Measurements from ENCODE around the gene NRXN3. TPM values are rescaled to one million over a fixed set of nuclear protein-coding genes. Genes with fewer than 3 reads are reported as not detected.

Gene NRXN3
- total and polyA plus RNA-seq, 2 donors (not counting 1 experiment from before 2014, with no cell fraction given), result not detected

DNA sequence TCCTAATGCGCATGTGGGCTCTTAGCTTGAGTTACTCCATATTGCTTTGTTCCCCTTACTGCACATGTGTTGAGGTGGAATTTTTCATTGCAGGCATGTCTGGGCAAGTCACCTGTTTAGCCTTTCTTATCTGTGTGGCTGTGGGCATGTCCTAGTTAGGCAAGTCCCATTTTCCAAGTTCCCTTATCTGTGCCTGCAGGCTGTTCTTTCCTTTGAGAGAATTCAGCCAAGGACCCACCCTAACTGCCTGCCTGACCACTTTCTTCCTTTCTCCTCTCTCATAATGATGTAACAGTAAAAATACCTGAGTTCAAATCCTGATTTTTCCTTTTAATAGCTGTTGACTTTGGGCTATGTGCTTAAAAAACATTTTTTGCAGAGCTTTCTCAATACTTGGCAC, 870.6 kb downstream of the NRXN3 start:
- Mint-ChIP-seq H3K4me1 (no peaks in the 10 kb centered on the region), H3K27ac (no peak overlapping the region), H3K27me3 (no peaks in the 10 kb centered on the region), H3K4me3 (no peak overlapping the region), H3K9me3 (ENCODE audit: insufficient read depth) (peaks cover 5% of the 10 kb centered on the region)
- peaks cover 0 to 2% (median 0%) of the 10 kb centered on the region in 3 donors for H3K9me3 ChIP-seq (ENCODE audit: control extremely low read depth in 1 of 3, control insufficient read depth in 2 of 3, insufficient read depth in 1 of 3, low read length in 2 of 3)
- no peak overlapping the region for H2AFZ ChIP-seq (ENCODE audit: insufficient read depth, low read depth, low read length, poor library complexity, severe bottlenecking)
- H3K4me1 ChIP-seq (ENCODE audit: control insufficient read depth in 2 of 2, insufficient read depth in 2 of 2, low read length in 2 of 2), result no peaks in the 10 kb centered on the region
- DNase-seq (no peak), ATAC-seq (ENCODE audit: low read depth) (no peak)
- H3K27me3 ChIP-seq (replicated peaks in 1 of 4; ENCODE audit: control extremely low read depth in 1 of 4, control insufficient read depth in 3 of 4, insufficient read depth in 4 of 4, low read length in 3 of 4), result no peaks in the 10 kb centered on the region
- POLR2A ChIA-PET, result no interaction called here
- CTCF ChIA-PET, result no interaction called here
- 100% methylated on average over 1 of the region's 1 CpG for WGBS (ENCODE audit: insufficient coverage)
- H3K79me2 ChIP-seq (ENCODE audit: control insufficient read depth, insufficient read depth, low read length), result no peaks in the 10 kb centered on the region
- no peak for TF ChIP-seq EZH2 (IDR thresholded peaks at IDR 0.05; ENCODE audit: borderline replicate concordance, insufficient read depth, low read depth, low read length, poor library complexity, severe bottlenecking)
- TF ChIP-seq, protein P1, sequence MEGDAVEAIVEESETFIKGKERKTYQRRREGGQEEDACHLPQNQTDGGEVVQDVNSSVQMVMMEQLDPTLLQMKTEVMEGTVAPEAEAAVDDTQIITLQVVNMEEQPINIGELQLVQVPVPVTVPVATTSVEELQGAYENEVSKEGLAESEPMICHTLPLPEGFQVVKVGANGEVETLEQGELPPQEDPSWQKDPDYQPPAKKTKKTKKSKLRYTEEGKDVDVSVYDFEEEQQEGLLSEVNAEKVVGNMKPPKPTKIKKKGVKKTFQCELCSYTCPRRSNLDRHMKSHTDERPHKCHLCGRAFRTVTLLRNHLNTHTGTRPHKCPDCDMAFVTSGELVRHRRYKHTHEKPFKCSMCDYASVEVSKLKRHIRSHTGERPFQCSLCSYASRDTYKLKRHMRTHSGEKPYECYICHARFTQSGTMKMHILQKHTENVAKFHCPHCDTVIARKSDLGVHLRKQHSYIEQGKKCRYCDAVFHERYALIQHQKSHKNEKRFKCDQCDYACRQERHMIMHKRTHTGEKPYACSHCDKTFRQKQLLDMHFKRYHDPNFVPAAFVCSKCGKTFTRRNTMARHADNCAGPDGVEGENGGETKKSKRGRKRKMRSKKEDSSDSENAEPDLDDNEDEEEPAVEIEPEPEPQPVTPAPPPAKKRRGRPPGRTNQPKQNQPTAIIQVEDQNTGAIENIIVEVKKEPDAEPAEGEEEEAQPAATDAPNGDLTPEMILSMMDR (IDR thresholded peaks at IDR 0.05), result no peak
- no peak overlapping the region for H3K4me2 ChIP-seq (replicated peaks; ENCODE audit: low read depth, low read length, poor library complexity, severe bottlenecking)
- no peak overlapping the region for H3K27ac ChIP-seq (ENCODE audit: low read length in 2 of 2)
- intact Hi-C loops (cut with micrococcal nuclease), result no loop called here
- no peaks in the 10 kb centered on the region for H4K20me1 ChIP-seq (ENCODE audit: control insufficient read depth, insufficient read depth, low read length, poor library complexity, severe bottlenecking)
- no peak overlapping the region for H3K9ac ChIP-seq (ENCODE audit: low read length)
- H3K36me3 ChIP-seq (replicated peaks in 1 of 2; ENCODE audit: control extremely low read depth in 1 of 2, control insufficient read depth in 1 of 2, extremely low read depth in 1 of 2, insufficient read depth in 2 of 2, low read length in 1 of 2), result no peaks in the 10 kb centered on the region
- H3K4me3 ChIP-seq (ENCODE audit: control extremely low read depth in 1 of 5, extremely low read depth in 1 of 5, insufficient read depth in 1 of 5, low read depth in 2 of 5, low read length in 4 of 5), result no peak overlapping the region

DNA sequence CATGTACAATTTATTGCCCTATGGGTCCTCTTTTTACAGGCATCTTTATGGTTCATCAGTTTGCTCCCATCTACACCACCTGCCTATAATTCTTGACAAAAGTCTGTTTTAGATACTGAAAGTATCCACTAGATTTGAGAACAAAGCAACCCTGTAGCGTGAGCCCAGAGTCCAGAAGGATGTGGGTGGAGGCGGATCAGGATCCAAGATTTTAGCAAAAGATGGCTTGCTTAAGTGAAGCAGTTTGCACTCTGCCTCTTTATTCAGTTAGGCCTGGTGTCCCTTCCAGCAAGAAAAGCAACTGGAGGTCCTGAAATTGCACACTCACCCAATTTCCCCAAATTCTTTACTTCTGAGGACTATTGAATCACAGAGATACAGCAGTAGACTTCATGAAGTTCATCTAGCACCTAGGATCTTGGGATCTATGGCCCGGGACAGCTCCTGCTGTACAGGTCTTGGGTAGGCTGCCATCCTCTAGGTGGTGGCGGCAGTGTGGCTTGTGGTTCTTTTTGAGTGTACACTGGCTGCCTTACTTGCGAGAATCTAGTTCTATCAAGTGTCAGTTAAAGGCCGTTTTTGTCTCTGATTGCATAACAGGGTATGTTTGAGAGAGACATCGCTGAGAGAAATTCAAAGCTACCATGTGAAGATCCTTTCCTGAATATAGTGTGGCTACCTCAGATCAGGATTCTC, 873.2 kb downstream of the NRXN3 start:
- Histone ChIP-seq H3K4me1 (ENCODE audit: control insufficient read depth in 2 of 2, insufficient read depth in 2 of 2, low read length in 2 of 2) (no peaks in the 10 kb centered on the region), H3K4me3 (ENCODE audit: control extremely low read depth in 1 of 5, extremely low read depth in 1 of 5, insufficient read depth in 1 of 5, low read depth in 2 of 5, low read length in 4 of 5) (no peak overlapping the region), H3K4me2 (replicated peaks; ENCODE audit: low read depth, low read length, poor library complexity, severe bottlenecking) (no peak overlapping the region), H3K27me3 (replicated peaks in 1 of 4; ENCODE audit: control extremely low read depth in 1 of 4, control insufficient read depth in 3 of 4, insufficient read depth in 4 of 4, low read length in 3 of 4) (no peaks in the 10 kb centered on the region), H3K27ac (ENCODE audit: low read length in 2 of 2) (no peak overlapping the region), H4K20me1 (ENCODE audit: control insufficient read depth, insufficient read depth, low read length, poor library complexity, severe bottlenecking) (no peaks in the 10 kb centered on the region), H2AFZ (ENCODE audit: insufficient read depth, low read depth, low read length, poor library complexity, severe bottlenecking) (no peak overlapping the region), H3K9me3 (ENCODE audit: control extremely low read depth in 1 of 3, control insufficient read depth in 2 of 3, insufficient read depth in 1 of 3, low read length in 2 of 3) (peaks cover 0 to 2% (median 0%) of the 10 kb centered on the region in 3 donors), H3K9ac (ENCODE audit: low read length) (no peak overlapping the region), H3K36me3 (replicated peaks in 1 of 2; ENCODE audit: control extremely low read depth in 1 of 2, control insufficient read depth in 1 of 2, extremely low read depth in 1 of 2, insufficient read depth in 2 of 2, low read length in 1 of 2) (no peaks in the 10 kb centered on the region), H3K79me2 (ENCODE audit: control insufficient read depth, insufficient read depth, low read length) (no peaks in the 10 kb centered on the region)
- no peaks in the 10 kb centered on the region for H3K4me1 Mint-ChIP-seq
- TF ChIP-seq EZH2 (IDR thresholded peaks at IDR 0.05; ENCODE audit: borderline replicate concordance, insufficient read depth, low read depth, low read length, poor library complexity, severe bottlenecking), result no peak
- TF ChIP-seq, protein P1 (IDR thresholded peaks at IDR 0.05), result no peak
- ChIA-PET CTCF (no interaction called here), POLR2A (no interaction called here)
- DNase-seq (no peak), ATAC-seq (ENCODE audit: low read depth) (no peak)
- H3K27me3 Mint-ChIP-seq, result no peaks in the 10 kb centered on the region
- intact Hi-C loops (cut with micrococcal nuclease), result no loop called here
- peaks cover 5% of the 10 kb centered on the region for H3K9me3 Mint-ChIP-seq (ENCODE audit: insufficient read depth)
- no peak overlapping the region for H3K4me3 Mint-ChIP-seq
- WGBS (ENCODE audit: insufficient coverage), result 94% methylated on average over 7 of the region's 7 CpGs
- H3K27ac Mint-ChIP-seq, result no peak overlapping the region
